ENCODE measurements around the gene DPH5. TPM values are rescaled to one million over a fixed set of nuclear protein-coding genes. Genes with fewer than 3 reads are reported as not detected.

The DPH5 gene
- total RNA-seq, 4 donors from 2014 or later, result 8.1 to 22.2 (median 16.4) TPM

GRCh38 chr1:101025283-101025656 lies 314 bp downstream of the DPH5 start:
- 0 to 3% methylated on average over 9 of the region's 9 CpGs for WGBS, 2 donors
- Histone ChIP-seq H3K9me3 (no peaks in the 10 kb centered on the region), H3K36me3 (peaks cover 0 to 19% (median 0%) of the 10 kb centered on the region in 3 donors), H3K27me3 (no peaks in the 10 kb centered on the region), H3K4me3 (peak overlapping the region; percentile 78 to 92 (median 80)), H3K4me1 (peaks cover 7 to 45% (median 9%) of the 10 kb centered on the region in 3 donors), H3K27ac (peak overlapping the region; percentile 86 to 91 (median 90))
- DNase-seq, result no peak
- TF ChIP-seq POLR2A (IDR thresholded peaks at IDR 0.05), result no peak
- TF ChIP-seq CTCF (IDR thresholded peaks at IDR 0.05), result no peak
- intact Hi-C loops (cut with DNase I), result no loop called here

- DNase-seq, result no peak
These were observed 3.3 kb downstream of the DPH5 start for GRCh38 chr1:101022294-101022693.

GRCh38 chr1:101017448-101017847 lies 8.1 kb downstream of the DPH5 start:
- intact Hi-C loops (cut with DNase I), result no loop called here
- H3K4me3 ChIP-seq, result no peak overlapping the region
- no peaks in the 10 kb centered on the region for H3K9me3 ChIP-seq
- H3K27me3 ChIP-seq, result no peaks in the 10 kb centered on the region
- no peak for DNase-seq
- WGBS, 2 donors, result 96 to 100% methylated on average over 1 of the region's 1 CpG
- no peak overlapping the region for H3K27ac ChIP-seq
- peaks cover 0 to 27% (median 0%) of the 10 kb centered on the region in 3 donors for H3K36me3 ChIP-seq
- TF ChIP-seq POLR2A (IDR thresholded peaks at IDR 0.05) (no peak), CTCF (IDR thresholded peaks at IDR 0.05) (no peak)
- peaks cover 0 to 21% (median 0%) of the 10 kb centered on the region in 3 donors for H3K4me1 ChIP-seq

More at GRCh38 chr1:101022294-101022693, 3.3 kb downstream of the DPH5 start:
- Histone ChIP-seq H3K27me3 (no peaks in the 10 kb centered on the region), H3K9me3 (no peaks in the 10 kb centered on the region), H3K4me1 (peaks cover 7 to 32% (median 9%) of the 10 kb centered on the region in 3 donors), H3K4me3 (no peak overlapping the region), H3K27ac (no peak overlapping the region), H3K36me3 (peaks cover 0 to 24% (median 0%) of the 10 kb centered on the region in 3 donors)
- intact Hi-C loops (cut with DNase I), result no loop called here
- 66 to 67% methylated on average over 3 of the region's 3 CpGs for WGBS, 2 donors
- no peak for TF ChIP-seq CTCF (IDR thresholded peaks at IDR 0.05)
- TF ChIP-seq POLR2A (IDR thresholded peaks at IDR 0.05), result no peak

- Histone ChIP-seq H3K4me1 (peaks cover 0 to 14% (median 0%) of the 10 kb centered on the region in 3 donors), H3K27ac (no peak overlapping the region), H3K27me3 (no peaks in the 10 kb centered on the region), H3K36me3 (peaks cover 0 to 14% (median 0%) of the 10 kb centered on the region in 3 donors), H3K4me3 (no peak overlapping the region), H3K9me3 (no peaks in the 10 kb centered on the region)
- WGBS, 2 donors, result 52 to 61% methylated on average over 1 of the region's 1 CpG
- intact Hi-C loops (cut with DNase I), result no loop called here
- no peak for DNase-seq
- no peak for TF ChIP-seq POLR2A (IDR thresholded peaks at IDR 0.05)
These were observed 11.8 kb downstream of the DPH5 start for GRCh38 chr1:101013776-101014175.

GRCh38 chr1:101008229-101008834 lies 17.3 kb downstream of the DPH5 start:
- no peak for DNase-seq
- WGBS, 2 donors, result 90 to 92% methylated on average over 3 of the region's 3 CpGs
- peaks cover 4 to 21% (median 13%) of the 10 kb centered on the region in 3 donors for H3K4me1 ChIP-seq
- no peak overlapping the region for H3K27ac ChIP-seq
- H3K27me3 ChIP-seq, result no peaks in the 10 kb centered on the region
- H3K9me3 ChIP-seq, result no peaks in the 10 kb centered on the region
- H3K4me3 ChIP-seq, result no peak overlapping the region
- TF ChIP-seq POLR2A (IDR thresholded peaks at IDR 0.05) (no peak), CTCF (IDR thresholded peaks at IDR 0.05) (no peak)
- intact Hi-C loops (cut with DNase I), result no loop called here
- peaks cover 0 to 13% (median 0%) of the 10 kb centered on the region in 3 donors for H3K36me3 ChIP-seq
